GM12878 (cell line): Measurements from ENCODE around the gene SF1. TPM values are rescaled to one million over a fixed set of nuclear protein-coding genes. Genes with fewer than 3 reads are reported as not detected.

Source experiments
- CHD4 ChIP-seq: fragments of 200-600 bp; sonication (generic); IDR thresholded peaks from 2 replicates; pipeline ENCODE4 v1.6.1; 2016; ENCODE audit warnings: mild to moderate bottlenecking
- EZH2 ChIP-seq: IDR thresholded peaks from 2 replicates; pipeline ENCODE4 v1.6.1; 2012; ENCODE audit warnings: low read depth, mild to moderate bottlenecking, control low read depth, inconsistent platforms, low read length, borderline replicate concordance; ENCODE audit not compliant: control insufficient read depth
- MXI1 ChIP-seq: fragments of 150-350 bp; IDR thresholded peaks from 2 replicates; pipeline ENCODE4 v1.6.1; 2011; ENCODE audit warnings: low read depth, mild to moderate bottlenecking, inconsistent platforms, low read length, improper control_type of control experiment
- SIN3A ChIP-seq: IDR thresholded peaks from 2 replicates; pipeline ENCODE4 v1.6.1; 2012; ENCODE audit warnings: low read depth, low read length, improper control_type of control experiment
- polyA plus RNA-seq, 11 experiments: library from polyadenylated mRNA; depleted of rRNA in 4 of 11; unstranded in 6 of 11; stranded (reverse) in 5 of 11; fragments of >200 nt; fragmentation: Nextera tagmentation in 4 of 11; fragmentation: Illumina TruSeq in 1 of 11; extraction: Ambion mirVana in 4 of 11; extraction: Trizol in 1 of 11; gene quantifications; 1 replicate in 1 of 11; 2 replicates in 10 of 11; pipeline versions ENCODE4 v1.2.1 to v1.2.3, GENCODE V29; 2011 to 2016; ENCODE audit warnings: inconsistent platforms in 2 of 11, missing spikeins in 2 of 11, low read depth in 1 of 11
- total RNA-seq, 4 experiments: library from RNA; depleted of rRNA in 3 of 4; stranded (reverse); fragments of >200 nt in 3 of 4; fragmentation: Illumina TruSeq in 1 of 4; extraction: Trizol in 1 of 4; gene quantifications; 2 replicates each; pipeline versions ENCODE4 v1.2.1 to v1.2.3, GENCODE V29; 2013 to 2021
- TF ChIP-seq, protein P1 (sequence below): fragments of 450-650 bp; formaldehyde crosslinking; IDR thresholded peaks from 2 replicates; pipeline ENCODE4 v1.4.0; 2022; ENCODE audit warnings: mild to moderate bottlenecking, moderate library complexity
- TF ChIP-seq, protein P2 (sequence below): fragments of 450-650 bp; IDR thresholded peaks from 2 replicates; pipeline ENCODE4 v1.6.1; 2018; ENCODE audit warnings: borderline replicate concordance, mild to moderate bottlenecking; ENCODE audit not compliant: partially characterized antibody
- TF ChIP-seq, protein P3 (sequence below): IDR thresholded peaks from 2 replicates; pipeline ENCODE4 v1.6.1; 2011; ENCODE audit warnings: borderline replicate concordance, low read depth, mild to moderate bottlenecking, moderate library complexity, mixed read lengths, low read length; ENCODE audit not compliant: insufficient read depth; ENCODE audit errors: extremely low read length

SF1 gene
- total and polyA plus RNA-seq, 10 of the 15 experiments (the other 5 are each of a cell fraction or from before 2014, with no cell fraction given), result 13.6 to 337 (median 103) TPM

DNA sequence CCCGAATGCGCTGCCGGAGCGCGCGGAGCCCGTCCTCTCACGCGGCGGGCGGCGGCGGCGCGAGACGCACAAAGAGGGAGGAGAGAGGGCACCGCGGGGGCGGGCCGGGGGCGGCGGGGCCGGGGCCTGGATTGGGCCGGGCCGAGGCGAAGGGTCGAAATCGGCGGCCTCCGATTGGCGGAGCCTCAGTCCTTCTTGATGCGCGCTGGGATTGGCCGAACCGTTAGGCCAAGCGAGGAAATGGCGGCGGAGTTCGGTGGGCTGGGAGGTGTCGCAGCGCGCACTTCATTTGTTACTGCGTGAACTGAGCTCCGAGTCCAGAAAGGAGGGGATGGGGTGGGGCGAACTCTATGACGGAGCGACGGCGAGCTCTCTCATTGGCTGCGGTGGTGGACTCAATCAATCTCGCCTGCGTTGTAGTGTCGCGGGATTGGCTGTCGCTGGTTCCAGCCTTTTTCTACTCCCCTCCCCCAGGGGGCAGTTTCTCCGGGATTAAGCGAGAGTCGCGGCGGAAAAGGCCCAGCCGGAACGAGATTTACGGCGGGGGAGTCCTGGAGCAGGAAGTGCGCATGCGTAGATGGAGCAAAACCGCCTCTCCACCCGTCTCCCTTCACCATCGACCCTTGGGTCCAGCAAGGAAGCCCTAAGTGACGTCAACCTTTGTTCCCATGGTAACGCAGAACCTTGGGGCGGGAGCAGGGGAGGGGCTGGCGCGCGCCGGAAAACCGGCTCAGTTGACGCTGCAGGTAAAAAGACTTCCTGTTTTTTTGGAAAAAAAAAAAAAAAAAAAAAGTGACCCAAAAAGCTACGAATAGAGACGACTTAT lies at the start of gene SF1 (continued):
- TF ChIP-seq, protein P1, sequence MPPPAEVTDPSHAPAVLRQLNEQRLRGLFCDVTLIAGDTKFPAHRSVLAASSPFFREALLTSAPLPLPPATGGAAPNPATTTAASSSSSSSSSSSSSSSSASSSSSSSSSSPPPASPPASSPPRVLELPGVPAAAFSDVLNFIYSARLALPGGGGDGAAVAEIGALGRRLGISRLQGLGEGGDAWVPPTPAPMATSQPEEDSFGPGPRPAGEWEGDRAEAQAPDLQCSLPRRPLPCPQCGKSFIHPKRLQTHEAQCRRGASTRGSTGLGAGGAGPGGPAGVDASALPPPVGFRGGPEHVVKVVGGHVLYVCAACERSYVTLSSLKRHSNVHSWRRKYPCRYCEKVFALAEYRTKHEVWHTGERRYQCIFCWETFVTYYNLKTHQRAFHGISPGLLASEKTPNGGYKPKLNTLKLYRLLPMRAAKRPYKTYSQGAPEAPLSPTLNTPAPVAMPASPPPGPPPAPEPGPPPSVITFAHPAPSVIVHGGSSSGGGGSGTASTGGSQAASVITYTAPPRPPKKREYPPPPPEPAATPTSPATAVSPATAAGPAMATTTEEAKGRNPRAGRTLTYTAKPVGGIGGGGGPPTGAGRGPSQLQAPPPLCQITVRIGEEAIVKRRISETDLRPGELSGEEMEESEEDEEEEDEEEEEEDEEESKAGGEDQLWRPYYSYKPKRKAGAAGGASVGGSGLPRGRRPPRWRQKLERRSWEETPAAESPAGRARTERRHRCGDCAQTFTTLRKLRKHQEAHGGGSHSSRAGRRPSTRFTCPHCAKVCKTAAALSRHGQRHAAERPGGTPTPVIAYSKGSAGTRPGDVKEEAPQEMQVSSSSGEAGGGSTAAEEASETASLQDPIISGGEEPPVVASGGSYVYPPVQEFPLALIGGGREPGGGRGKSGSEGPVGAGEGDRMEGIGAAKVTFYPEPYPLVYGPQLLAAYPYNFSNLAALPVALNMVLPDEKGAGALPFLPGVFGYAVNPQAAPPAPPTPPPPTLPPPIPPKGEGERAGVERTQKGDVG (CRISPR knock-in tag), result no peak
- TF ChIP-seq, protein P2, sequence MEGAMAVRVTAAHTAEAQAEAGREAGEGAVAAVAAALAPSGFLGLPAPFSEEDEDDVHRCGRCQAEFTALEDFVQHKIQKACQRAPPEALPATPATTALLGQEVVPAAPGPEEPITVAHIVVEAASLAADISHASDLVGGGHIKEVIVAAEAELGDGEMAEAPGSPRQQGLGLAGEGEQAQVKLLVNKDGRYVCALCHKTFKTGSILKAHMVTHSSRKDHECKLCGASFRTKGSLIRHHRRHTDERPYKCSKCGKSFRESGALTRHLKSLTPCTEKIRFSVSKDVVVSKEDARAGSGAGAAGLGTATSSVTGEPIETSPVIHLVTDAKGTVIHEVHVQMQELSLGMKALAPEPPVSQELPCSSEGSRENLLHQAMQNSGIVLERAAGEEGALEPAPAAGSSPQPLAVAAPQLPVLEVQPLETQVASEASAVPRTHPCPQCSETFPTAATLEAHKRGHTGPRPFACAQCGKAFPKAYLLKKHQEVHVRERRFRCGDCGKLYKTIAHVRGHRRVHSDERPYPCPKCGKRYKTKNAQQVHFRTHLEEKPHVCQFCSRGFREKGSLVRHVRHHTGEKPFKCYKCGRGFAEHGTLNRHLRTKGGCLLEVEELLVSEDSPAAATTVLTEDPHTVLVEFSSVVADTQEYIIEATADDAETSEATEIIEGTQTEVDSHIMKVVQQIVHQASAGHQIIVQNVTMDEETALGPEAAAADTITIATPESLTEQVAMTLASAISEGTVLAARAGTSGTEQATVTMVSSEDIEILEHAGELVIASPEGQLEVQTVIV, result no peak
- TF ChIP-seq MXI1 (peak; percentile 80), EZH2 (no peak), SIN3A (no peak), CHD4 (no peak)
- TF ChIP-seq, protein P3, sequence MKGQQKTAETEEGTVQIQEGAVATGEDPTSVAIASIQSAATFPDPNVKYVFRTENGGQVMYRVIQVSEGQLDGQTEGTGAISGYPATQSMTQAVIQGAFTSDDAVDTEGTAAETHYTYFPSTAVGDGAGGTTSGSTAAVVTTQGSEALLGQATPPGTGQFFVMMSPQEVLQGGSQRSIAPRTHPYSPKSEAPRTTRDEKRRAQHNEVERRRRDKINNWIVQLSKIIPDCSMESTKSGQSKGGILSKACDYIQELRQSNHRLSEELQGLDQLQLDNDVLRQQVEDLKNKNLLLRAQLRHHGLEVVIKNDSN, result no peak
